ENCODE results near the gene ELFN1. TPM values are rescaled to one million over a fixed set of nuclear protein-coding genes. Genes with fewer than 3 reads are reported as not detected.

The ELFN1 gene
- total and polyA plus RNA-seq, 2 donors from 2014 or later = 3.5 to 3.8 TPM

- Histone ChIP-seq H3K27ac (ENCODE audit: low read depth in 2 of 2, low read length in 2 of 2) (no peak overlapping the region), H3K27me3 (ENCODE audit: control insufficient read depth, insufficient read depth, low read length) (no peaks in the 10 kb centered on the region), H3K36me3 (ENCODE audit: control insufficient read depth in 2 of 3, insufficient read depth in 3 of 3, low read length in 3 of 3) (no peaks in the 10 kb centered on the region), H3K4me1 (ENCODE audit: control insufficient read depth in 2 of 3, insufficient read depth in 2 of 3, low read depth in 1 of 3, low read length in 3 of 3) (no peaks in the 10 kb centered on the region), H3K4me3 (ENCODE audit: low read length in 3 of 3) (no peak overlapping the region), H3K9me3 (ENCODE audit: control insufficient read depth in 2 of 3, insufficient read depth in 1 of 3, low read length in 3 of 3) (peaks cover 0 to 12% (median 2%) of the 10 kb centered on the region in 3 donors), H3K9ac (ENCODE audit: low read length in 3 of 3) (no peak overlapping the region)
- DNase-seq = no peak
- intact Hi-C loops (cut with DNase I) = no loop called here
- no peak for TF ChIP-seq CTCF (IDR thresholded peaks at IDR 0.05; ENCODE audit: borderline replicate concordance, extremely low read depth, insufficient read depth)
- FAIRE-seq = no peak
Observed at GRCh38 chr7:1733206-1733907, 63.3 kb downstream of the ELFN1 start.

- Histone ChIP-seq H3K9me3 (ENCODE audit: control insufficient read depth in 2 of 3, insufficient read depth in 1 of 3, low read length in 3 of 3) (peaks cover 0 to 8% (median 1%) of the 10 kb centered on the region in 3 donors), H3K27ac (ENCODE audit: low read depth in 2 of 2, low read length in 2 of 2) (no peak overlapping the region), H3K9ac (ENCODE audit: low read length in 3 of 3) (no peak overlapping the region), H3K4me3 (ENCODE audit: low read length in 3 of 3) (no peak overlapping the region), H3K36me3 (ENCODE audit: control insufficient read depth in 2 of 3, insufficient read depth in 3 of 3, low read length in 3 of 3) (no peaks in the 10 kb centered on the region), H3K4me1 (ENCODE audit: control insufficient read depth in 2 of 3, insufficient read depth in 2 of 3, low read depth in 1 of 3, low read length in 3 of 3) (no peaks in the 10 kb centered on the region), H3K27me3 (ENCODE audit: control insufficient read depth, insufficient read depth, low read length) (no peaks in the 10 kb centered on the region)
- intact Hi-C loops (cut with DNase I) = no loop called here
- FAIRE-seq = no peak
- DNase-seq = no peak
- no peak for TF ChIP-seq CTCF (IDR thresholded peaks at IDR 0.05; ENCODE audit: borderline replicate concordance, extremely low read depth, insufficient read depth)
Observed at GRCh38 chr7:1733908-1734730, 64.0 kb downstream of the ELFN1 start.

- no peak for TF ChIP-seq CTCF (IDR thresholded peaks at IDR 0.05; ENCODE audit: borderline replicate concordance, extremely low read depth, insufficient read depth)
- no peak overlapping the region for H3K9ac ChIP-seq (ENCODE audit: low read length in 3 of 3)
- H3K4me3 ChIP-seq (ENCODE audit: low read length in 3 of 3) = no peak overlapping the region
- DNase-seq (peak in 1 of 5 donors; percentile 67), FAIRE-seq (no peak)
- H3K27me3 ChIP-seq (ENCODE audit: control insufficient read depth, insufficient read depth, low read length) = no peaks in the 10 kb centered on the region
- H3K27ac ChIP-seq (ENCODE audit: low read depth in 2 of 2, low read length in 2 of 2) = no peak overlapping the region
- no peaks in the 10 kb centered on the region for H3K36me3 ChIP-seq (ENCODE audit: control insufficient read depth in 2 of 3, insufficient read depth in 3 of 3, low read length in 3 of 3)
- H3K4me1 ChIP-seq (ENCODE audit: control insufficient read depth in 2 of 3, insufficient read depth in 2 of 3, low read depth in 1 of 3, low read length in 3 of 3) = no peaks in the 10 kb centered on the region
- H3K9me3 ChIP-seq (ENCODE audit: control insufficient read depth in 2 of 3, insufficient read depth in 1 of 3, low read length in 3 of 3) = peaks cover 0 to 4% (median 0%) of the 10 kb centered on the region in 3 donors
- intact Hi-C loops (cut with DNase I) = no loop called here
Observed at GRCh38 chr7:1735262-1735661, 65.2 kb downstream of the ELFN1 start.

Data from kidney (tissue), 14 donors.